Endothelial cell of umbilical vein (primary cell): ENCODE measurements around the gene APOBEC3F. TPM values are rescaled to one million over a fixed set of nuclear protein-coding genes. Genes with fewer than 3 reads are reported as not detected.

Experiments used
- BruUV-seq: library from RNA; stranded (reverse); fragments of 400-500 nt; replicated peaks from 2 replicates; lab custom pipeline; 2021; lab: Mats Ljungman, UMichigan
- CTCF ChIA-PET: fragments of 300-600, 350-600 bp; sonication (Branson Sonifier 250); formaldehyde crosslinking; loops from one replicate; lab custom pipeline; 2021; ENCODE audit warnings: antibody characterized with exemption, inconsistent platforms; lab: Charles Lee
- POLR2A ChIA-PET: fragments of 300-600, 350-600 bp; sonication (Branson Sonifier 250); formaldehyde crosslinking; loops from one replicate; lab custom pipeline; 2021; ENCODE audit warnings: antibody characterized with exemption, inconsistent platforms; lab: Charles Lee
- DNase-seq: peaks from one replicate; pipeline ENCODE4 v3.0.0-alpha.2; 2011; ENCODE audit warnings: low read depth, low spot score
- FAIRE-seq: peaks from 2 replicates; lab custom pipeline; 2011; peaks lifted over from hg19 to GRCh38; lab: Jason Lieb, UNC
- H2AFZ ChIP-seq: 2 replicates; pipeline ENCODE4 v1.6.0; 2012; ENCODE audit warnings: low read depth, low read length, control low read depth, inconsistent platforms
- H3K27ac ChIP-seq: 2 replicates; pipeline ENCODE4 v1.5.1; 2011; ENCODE audit warnings: low read depth, mild to moderate bottlenecking, control low read depth, low read length, moderate library complexity; ENCODE audit not compliant: insufficient read depth
- H3K27me3 ChIP-seq, 2 experiments: 2 replicates each; pipeline versions ENCODE4 v1.6.0 to v1.6.1; 2011; ENCODE audit warnings: low read length in 2 of 2, mixed read lengths in 1 of 2; ENCODE audit not compliant: control insufficient read depth in 2 of 2, insufficient read depth in 2 of 2
- H3K36me3 ChIP-seq, 2 experiments: 2 replicates in 1 of 2; 3 replicates in 1 of 2; pipeline ENCODE4 v1.5.1; 2011; ENCODE audit warnings: low read length in 2 of 2, mild to moderate bottlenecking in 1 of 2, moderate library complexity in 1 of 2; ENCODE audit not compliant: control insufficient read depth in 2 of 2, insufficient read depth in 2 of 2; ENCODE audit errors: extremely low read depth in 1 of 2
- H3K4me1 ChIP-seq: 3 replicates; pipeline ENCODE4 v1.5.1; 2011; ENCODE audit warnings: mild to moderate bottlenecking, low read length; ENCODE audit not compliant: control insufficient read depth, insufficient read depth; ENCODE audit errors: extremely low read depth
- H3K4me2 ChIP-seq: 2 replicates; pipeline ENCODE4 v1.6.1; 2011; ENCODE audit warnings: low read length, control low read depth, mixed read lengths; ENCODE audit not compliant: insufficient read depth
- H3K4me3 ChIP-seq, 3 experiments: fragments of 200-600 bp in 1 of 3; sonication (generic), shearing (Covaris generic) in 1 of 3; replicated peaks in 1 of 3; 2 replicates each; pipeline ENCODE4 v1.5.1; 2011 to 2016; ENCODE audit warnings: control low read depth in 3 of 3, low read length in 3 of 3, mild to moderate bottlenecking in 2 of 3, inconsistent platforms in 1 of 3, low read depth in 1 of 3, moderate library complexity in 1 of 3; ENCODE audit not compliant: insufficient read depth in 1 of 3
- H3K79me2 ChIP-seq: 2 replicates; pipeline ENCODE4 v1.6.0; 2012; ENCODE audit warnings: low read length, inconsistent platforms; ENCODE audit not compliant: control insufficient read depth, insufficient read depth
- H3K9ac ChIP-seq: replicated peaks from 2 replicates; pipeline ENCODE3; 2011; ENCODE audit warnings: low read length, control low read depth; ENCODE audit not compliant: insufficient read depth; ENCODE audit errors: extremely low read depth
- H3K9me1 ChIP-seq: replicated peaks from 3 replicates; pipeline ENCODE4 v1.6.0; 2011; ENCODE audit warnings: mild to moderate bottlenecking, low read length; ENCODE audit not compliant: control insufficient read depth, insufficient read depth; ENCODE audit errors: extremely low read depth
- H3K9me3 ChIP-seq: replicated peaks from 2 replicates; pipeline ENCODE4 v1.5.1; 2012; ENCODE audit warnings: low read length, inconsistent platforms; ENCODE audit not compliant: control insufficient read depth, insufficient read depth
- H4K20me1 ChIP-seq: replicated peaks from 2 replicates; pipeline ENCODE3; 2011; ENCODE audit warnings: mild to moderate bottlenecking, low read length; ENCODE audit not compliant: control insufficient read depth, insufficient read depth; ENCODE audit errors: extremely low read depth
- EZH2 ChIP-seq: IDR thresholded peaks from 2 replicates; pipeline ENCODE4 v1.6.1; 2012; ENCODE audit warnings: borderline replicate concordance, low read depth, mild to moderate bottlenecking, moderate library complexity, low read length, inconsistent platforms; ENCODE audit not compliant: severe bottlenecking
- GATA2 ChIP-seq: IDR thresholded peaks from 2 replicates; pipeline ENCODE4 v1.7.0; 2011; ENCODE audit warnings: low read depth, mild to moderate bottlenecking, moderate library complexity, mixed read lengths, low read length; ENCODE audit not compliant: insufficient read length, insufficient read depth
- POLR2AphosphoS5 ChIP-seq: IDR thresholded peaks from 2 replicates; pipeline ENCODE4 v1.6.1; 2012; ENCODE audit warnings: low read depth, mild to moderate bottlenecking, control low read depth, low read length, moderate library complexity; ENCODE audit not compliant: insufficient read depth
- dilution Hi-C: fragments of 300-500 bp; cut with MboI; formaldehyde crosslinking; loops from one replicate; pipeline ENCODE4 v1.15.0; 2019; ENCODE audit warnings: low sequenced_read_pairs; ENCODE audit not compliant: extremely low pct_ligation_motif_present
- intact Hi-C: fragments of 100-400 bp; cut with micrococcal nuclease; formaldehyde crosslinking; loops from one replicate; pipeline ENCODE4 v1.10.0; 2022
- polyA plus RNA-seq, 4 experiments: library from polyadenylated mRNA; depleted of rRNA in 3 of 4; stranded (reverse) in 3 of 4; unstranded in 1 of 4; fragments of >200 nt; gene quantifications; 2 replicates each; pipeline versions ENCODE4 v1.2.1 to v1.2.3, GENCODE V29; 2011 to 2012; ENCODE audit warnings: missing spikeins in 1 of 4
- total RNA-seq: library from RNA; stranded (reverse); gene quantifications from 2 replicates; pipeline ENCODE4 v1.2.3, GENCODE V29; 2021
- TF ChIP-seq, protein P1 (sequence below), 2 donors: IDR thresholded peaks; 1 replicate in 1 of 2; 2 replicates in 1 of 2; pipeline ENCODE4 v1.5.1; 2011; ENCODE audit warnings: low read length in 2 of 2, mild to moderate bottlenecking in 2 of 2, moderate library complexity in 2 of 2, control low read depth in 1 of 2, inconsistent platforms in 1 of 2, low read depth in 1 of 2; ENCODE audit not compliant: insufficient read depth in 1 of 2; ENCODE audit errors: extremely low read depth in 1 of 2

The APOBEC3F gene
- total and polyA plus RNA-seq, 2 donors (not counting 3 experiments of a cell fraction or from before 2014, with no cell fraction given) = 10.2 to 11.0 TPM

DNA sequence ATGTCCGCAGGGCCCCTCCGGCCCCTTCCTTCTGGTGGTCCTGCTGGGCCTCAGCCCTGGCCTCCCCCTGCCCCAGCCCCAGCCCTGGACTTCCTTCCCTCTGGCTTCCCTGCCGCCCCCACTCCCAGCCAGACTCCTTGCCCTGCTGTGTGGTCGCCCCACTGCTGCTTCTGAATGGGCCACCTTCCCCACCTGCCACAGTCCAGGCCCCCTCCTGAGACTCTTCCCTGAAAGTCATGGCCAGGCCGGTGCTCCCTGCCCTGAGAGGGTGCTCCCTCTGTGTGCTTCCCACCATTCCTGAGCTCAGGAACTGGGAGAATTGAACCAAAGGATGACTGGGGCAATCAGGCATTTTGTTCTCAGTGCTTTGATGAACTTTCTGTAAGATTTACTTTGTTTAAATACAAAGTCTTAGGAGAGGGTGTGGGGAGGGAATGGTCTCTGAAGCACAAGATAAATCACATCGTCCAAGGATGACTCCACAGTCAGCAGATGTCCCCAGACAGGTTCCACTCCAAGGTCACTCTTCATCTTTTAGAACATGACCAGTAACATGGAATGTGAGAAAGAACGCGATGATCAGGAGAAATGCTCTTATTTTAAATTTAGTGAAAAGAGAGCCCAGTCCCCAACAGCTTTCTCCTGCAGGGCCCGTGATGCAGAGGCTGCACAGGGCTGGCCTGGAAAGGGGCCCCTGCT is 19.0 kb upstream of the APOBEC3F start:
- H4K20me1 ChIP-seq = no peaks in the 10 kb centered on the region
- ChIA-PET POLR2A (no interaction called here), CTCF (interaction anchor here (0.8 to 2.6 kb wide), 6 partner anchors 15 to 253 kb away, joined by 3 to 10 read pairs (median 4); no protein-coding TSS in a partner anchor)
- no peaks in the 10 kb centered on the region for H3K9me3 ChIP-seq
- BruUV-seq = no TSS peak
- H3K9ac ChIP-seq = peak overlapping the region; percentile 42
- intact Hi-C loops = no loop called here
- no peaks in the 10 kb centered on the region for H3K4me1 ChIP-seq
- H2AFZ ChIP-seq = peak overlapping the region; percentile 72
- no peak for TF ChIP-seq EZH2
- dilution Hi-C loops = no loop called here
- peak; percentile 56 for FAIRE-seq
- H3K4me3 ChIP-seq = peak overlapping the region; percentile 1 to 42 (median 23)
- H3K9me1 ChIP-seq = no peaks in the 10 kb centered on the region
- H3K27ac ChIP-seq = peak overlapping the region; percentile 47
- H3K27me3 ChIP-seq = no peaks in the 10 kb centered on the region
- DNase-seq = no peak
- H3K79me2 ChIP-seq = no peaks in the 10 kb centered on the region
- peaks cover 0 to 3% of the 10 kb centered on the region in 2 experiments for H3K36me3 ChIP-seq
- H3K4me2 ChIP-seq = peak overlapping the region; percentile 65

DNA sequence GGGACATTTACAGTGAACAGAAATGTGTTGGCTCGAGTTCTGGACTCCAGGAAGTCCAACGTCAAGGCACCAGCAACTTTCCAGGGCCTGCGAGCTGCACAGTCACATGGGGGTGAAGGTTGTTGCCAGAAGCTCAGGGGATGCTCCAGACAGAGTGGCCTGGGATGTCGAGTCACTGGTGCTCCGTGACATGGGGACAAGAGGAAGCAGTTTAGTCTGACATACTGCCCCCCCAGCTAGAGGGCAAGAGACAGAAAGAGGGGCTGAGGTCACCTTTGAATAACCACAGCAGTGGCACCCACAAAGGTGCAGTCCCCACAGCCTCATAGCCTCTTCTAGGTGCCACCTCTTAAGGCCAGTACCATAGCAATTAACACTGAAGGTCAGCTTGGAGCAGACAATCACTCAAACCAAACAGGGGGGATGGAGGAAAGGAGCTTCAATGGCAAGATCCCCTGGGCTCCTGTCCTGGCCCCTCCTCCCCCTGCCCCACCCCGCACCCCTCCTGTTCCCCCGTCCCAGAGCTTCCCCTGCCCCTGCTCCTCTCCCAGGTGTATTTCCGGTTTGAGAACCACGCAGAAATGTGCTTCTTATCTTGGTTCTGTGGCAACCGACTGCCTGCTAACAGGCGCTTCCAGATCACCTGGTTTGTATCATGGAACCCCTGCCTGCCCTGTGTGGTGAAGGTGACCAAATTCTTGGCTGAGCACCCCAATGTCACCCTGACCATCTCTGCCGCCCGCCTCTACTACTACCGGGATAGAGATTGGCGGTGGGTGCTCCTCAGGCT is 15.9 kb upstream of the APOBEC3F start:
- TF ChIP-seq GATA2 (no peak), POLR2AphosphoS5 (no peak)
- TF ChIP-seq, protein P1, sequence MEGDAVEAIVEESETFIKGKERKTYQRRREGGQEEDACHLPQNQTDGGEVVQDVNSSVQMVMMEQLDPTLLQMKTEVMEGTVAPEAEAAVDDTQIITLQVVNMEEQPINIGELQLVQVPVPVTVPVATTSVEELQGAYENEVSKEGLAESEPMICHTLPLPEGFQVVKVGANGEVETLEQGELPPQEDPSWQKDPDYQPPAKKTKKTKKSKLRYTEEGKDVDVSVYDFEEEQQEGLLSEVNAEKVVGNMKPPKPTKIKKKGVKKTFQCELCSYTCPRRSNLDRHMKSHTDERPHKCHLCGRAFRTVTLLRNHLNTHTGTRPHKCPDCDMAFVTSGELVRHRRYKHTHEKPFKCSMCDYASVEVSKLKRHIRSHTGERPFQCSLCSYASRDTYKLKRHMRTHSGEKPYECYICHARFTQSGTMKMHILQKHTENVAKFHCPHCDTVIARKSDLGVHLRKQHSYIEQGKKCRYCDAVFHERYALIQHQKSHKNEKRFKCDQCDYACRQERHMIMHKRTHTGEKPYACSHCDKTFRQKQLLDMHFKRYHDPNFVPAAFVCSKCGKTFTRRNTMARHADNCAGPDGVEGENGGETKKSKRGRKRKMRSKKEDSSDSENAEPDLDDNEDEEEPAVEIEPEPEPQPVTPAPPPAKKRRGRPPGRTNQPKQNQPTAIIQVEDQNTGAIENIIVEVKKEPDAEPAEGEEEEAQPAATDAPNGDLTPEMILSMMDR (IDR thresholded peaks at IDR 0.05; ENCODE audit: extremely low read depth in 1 of 2, insufficient read depth in 1 of 2, low read depth in 1 of 2, low read length in 2 of 2) = no peak
- no peaks in the 10 kb centered on the region for H3K79me2 ChIP-seq
- no peaks in the 10 kb centered on the region for H3K9me3 ChIP-seq
- no peaks in the 10 kb centered on the region for H4K20me1 ChIP-seq
- no peak overlapping the region for H3K9ac ChIP-seq
- H3K27ac ChIP-seq = no peak overlapping the region
- DNase-seq (no peak), FAIRE-seq (no peak)
- no peaks in the 10 kb centered on the region for H3K27me3 ChIP-seq
- peaks cover 0 to 3% of the 10 kb centered on the region in 2 experiments for H3K36me3 ChIP-seq
- intact Hi-C loops = no loop called here
- dilution Hi-C loops = no loop called here
- H2AFZ ChIP-seq = no peak overlapping the region
- H3K4me2 ChIP-seq = no peak overlapping the region
- POLR2A ChIA-PET = no interaction called here
- H3K4me1 ChIP-seq = no peaks in the 10 kb centered on the region
- CTCF ChIA-PET = no interaction called here
- BruUV-seq = no TSS peak
- no peaks in the 10 kb centered on the region for H3K9me1 ChIP-seq
- no peak overlapping the region for H3K4me3 ChIP-seq
